B cell (primary cell): ENCODE results near the gene CHST4. TPM values are rescaled to one million over a fixed set of nuclear protein-coding genes. Genes with fewer than 3 reads are reported as not detected.

ENCODE experiments used
- ATAC-seq: fragments of 200-7000 bp; cut with Tn5 transposase; one replicate; pipeline ENCODE4 v1.10.0; 2021; ENCODE audit warnings: low read depth, mild to moderate bottlenecking, moderate number of reproducible peaks, moderate library complexity
- CTCF ChIA-PET: fragments of 350-600 bp; sonication (Branson Sonifier 250); formaldehyde crosslinking; loops from one replicate; lab custom pipeline; 2021; ENCODE audit warnings: antibody characterized with exemption, inconsistent platforms; lab: Charles Lee
- POLR2A ChIA-PET: fragments of 350-600 bp; sonication (Branson Sonifier 250); formaldehyde crosslinking; loops from one replicate; lab custom pipeline; 2021; ENCODE audit warnings: antibody characterized with exemption; lab: Charles Lee
- DNase-seq: peaks from one replicate; pipeline ENCODE4 v3.0.0; 2013
- H2AFZ ChIP-seq: 2 replicates; pipeline ENCODE4 v1.6.1; 2012; ENCODE audit warnings: mild to moderate bottlenecking, low read depth, low read length; ENCODE audit not compliant: insufficient read depth, poor library complexity, severe bottlenecking
- H3K27ac ChIP-seq, 2 donors: 1 replicate in 1 of 2; 2 replicates in 1 of 2; pipeline ENCODE4 v1.5.1; 2012 to 2013; ENCODE audit warnings: low read length in 2 of 2, mild to moderate bottlenecking in 2 of 2, moderate library complexity in 1 of 2
- H3K27me3 ChIP-seq, 4 experiments: fragments of 200-600 bp in 1 of 4; sonication (generic) in 1 of 4; replicated peaks in 1 of 4; 1 replicate in 2 of 4; 2 replicates in 2 of 4; pipeline versions ENCODE4 v1.6.1 to v1.7.0; 2013 to 2016; ENCODE audit warnings: low read length in 3 of 4, mild to moderate bottlenecking in 2 of 4, mixed read lengths in 1 of 4, moderate library complexity in 1 of 4; ENCODE audit not compliant: insufficient read depth in 4 of 4, control insufficient read depth in 3 of 4; ENCODE audit errors: control extremely low read depth in 1 of 4
- H3K36me3 ChIP-seq, 2 experiments: replicated peaks in 1 of 2; 1 replicate in 1 of 2; 2 replicates in 1 of 2; pipeline versions ENCODE4 v1.6.1 to v1.7.1; 2013; ENCODE audit warnings: low read length in 1 of 2; ENCODE audit not compliant: insufficient read depth in 2 of 2, control insufficient read depth in 1 of 2; ENCODE audit errors: control extremely low read depth in 1 of 2, extremely low read depth in 1 of 2
- H3K4me1 ChIP-seq, 2 donors: fragments of 200-600 bp in 1 of 2; sonication (generic) in 1 of 2; 1 replicate in 1 of 2; 2 replicates in 1 of 2; pipeline versions ENCODE4 v1.5.1 to v1.6.1; 2013 to 2017; ENCODE audit warnings: low read length in 2 of 2; ENCODE audit not compliant: control insufficient read depth in 2 of 2, insufficient read depth in 2 of 2
- H3K4me2 ChIP-seq: replicated peaks from 2 replicates; pipeline ENCODE3; 2012; ENCODE audit warnings: mild to moderate bottlenecking, low read depth, low read length; ENCODE audit not compliant: poor library complexity, severe bottlenecking
- H3K4me3 ChIP-seq, 5 experiments: fragments of 200-600 bp in 1 of 5; sonication (generic) in 1 of 5; 1 replicate in 3 of 5; 2 replicates in 2 of 5; pipeline versions ENCODE4 v1.5.1 to v1.7.0; 2011 to 2016; ENCODE audit warnings: low read length in 4 of 5, mild to moderate bottlenecking in 4 of 5, low read depth in 2 of 5, control low read depth in 1 of 5, moderate library complexity in 1 of 5; ENCODE audit not compliant: insufficient read depth in 1 of 5; ENCODE audit errors: control extremely low read depth in 1 of 5, extremely low read depth in 1 of 5
- H3K79me2 ChIP-seq: fragments of 200-600 bp; sonication (generic); one replicate; pipeline ENCODE4 v1.6.0; 2016; ENCODE audit warnings: low read length; ENCODE audit not compliant: control insufficient read depth, insufficient read depth
- H3K9ac ChIP-seq: fragments of 200-600 bp; sonication (generic); 2 replicates; pipeline ENCODE4 v1.6.1; 2017; ENCODE audit warnings: mild to moderate bottlenecking, low read length, moderate library complexity
- H3K9me3 ChIP-seq, 3 donors: one replicate each; pipeline versions ENCODE4 v1.6.1 to v1.7.1; 2013; ENCODE audit warnings: low read length in 2 of 3; ENCODE audit not compliant: control insufficient read depth in 2 of 3, insufficient read depth in 1 of 3; ENCODE audit errors: control extremely low read depth in 1 of 3
- H4K20me1 ChIP-seq: 2 replicates; pipeline ENCODE4 v1.6.0; 2012; ENCODE audit warnings: mild to moderate bottlenecking, low read length; ENCODE audit not compliant: insufficient read depth, control insufficient read depth, poor library complexity, severe bottlenecking
- H3K27ac Mint-ChIP-seq: one replicate; pipeline ENCODE4 v1.8.0; 2021; ENCODE audit warnings: mixed read lengths
- H3K27me3 Mint-ChIP-seq: one replicate; pipeline ENCODE4 v1.8.0; 2021; ENCODE audit warnings: mixed read lengths
- H3K4me1 Mint-ChIP-seq: one replicate; pipeline ENCODE4 v1.8.0; 2021; ENCODE audit warnings: mixed read lengths
- H3K4me3 Mint-ChIP-seq: one replicate; pipeline ENCODE4 v1.8.0; 2021; ENCODE audit warnings: mixed read lengths
- H3K9me3 Mint-ChIP-seq: one replicate; pipeline ENCODE4 v1.8.0; 2022; ENCODE audit warnings: mixed read lengths; ENCODE audit not compliant: insufficient read depth
- EZH2 ChIP-seq: IDR thresholded peaks from 2 replicates; pipeline ENCODE4 v1.6.1; 2012; ENCODE audit warnings: borderline replicate concordance, low read depth, mild to moderate bottlenecking, moderate library complexity, low read length; ENCODE audit not compliant: insufficient read depth, poor library complexity, severe bottlenecking
- WGBS: methylation state at CpG from one replicate; pipeline ENCODE4 v1.1.5; 2013; ENCODE audit warnings: missing lambda C conversion rate; ENCODE audit not compliant: insufficient coverage; 5-methylcytosine and 5-hydroxymethylcytosine counted together
- intact Hi-C: fragments of 100-400 bp; cut with micrococcal nuclease; formaldehyde crosslinking; loops from one replicate; pipeline ENCODE4 v1.10.0; 2022
- polyA plus RNA-seq: library from polyadenylated mRNA; depleted of rRNA; stranded (reverse); fragments of >200 nt; gene quantifications from 2 replicates; pipeline ENCODE4 v1.2.3, GENCODE V29; 2012
- total RNA-seq, 2 donors: library from RNA; stranded (reverse); fragments of 120-200 nt in 1 of 2; gene quantifications; 1 replicate in 1 of 2; 2 replicates in 1 of 2; pipeline versions ENCODE4 v1.2.3 to v1.2.4, GENCODE V29; 2013 to 2022
- TF ChIP-seq, protein P1 (sequence below): fragments of 200-600 bp; IDR thresholded peaks from one replicate; pipeline ENCODE4 v1.8.0; 2022; ENCODE audit warnings: antibody characterized with exemption, mild to moderate bottlenecking

The CHST4 gene
- total and polyA plus RNA-seq, 2 donors (not counting 1 experiment from before 2014, with no cell fraction given) = not detected

DNA sequence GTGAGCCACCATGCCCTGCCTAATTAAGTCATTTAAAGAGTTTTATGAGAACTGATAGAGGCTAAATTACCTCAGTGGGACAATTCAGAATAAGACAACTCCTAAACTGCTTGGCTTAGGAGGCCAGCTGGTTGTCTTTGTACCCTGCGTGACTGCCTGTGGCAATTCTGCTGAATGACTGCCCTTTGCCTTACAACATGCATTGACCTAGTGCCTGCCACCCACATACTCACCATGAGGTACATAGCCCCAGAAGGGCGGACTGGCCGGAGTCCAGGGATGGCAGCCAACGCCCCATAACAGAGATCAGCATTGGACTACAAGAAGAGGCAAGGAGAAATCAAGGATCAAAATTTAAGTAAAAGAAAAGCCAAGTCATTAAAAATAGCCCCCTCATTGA, 43.4 kb downstream of the CHST4 start:
- no peaks in the 10 kb centered on the region for H3K27me3 ChIP-seq
- CTCF ChIA-PET = interaction anchor here (0.9 to 7.6 kb wide), 2 partner anchors 40 to 67 kb away, joined by 3 to 243 read pairs; no protein-coding TSS in a partner anchor
- no peak overlapping the region for H3K4me3 Mint-ChIP-seq
- no peaks in the 10 kb centered on the region for H3K9me3 Mint-ChIP-seq
- DNase-seq (no peak), ATAC-seq (no peak)
- POLR2A ChIA-PET = no interaction called here
- H3K4me2 ChIP-seq = no peak overlapping the region
- H3K9me3 ChIP-seq = peaks cover 0 to 3% (median 0%) of the 10 kb centered on the region in 3 donors
- peaks cover 24% of the 10 kb centered on the region for H3K4me1 Mint-ChIP-seq
- peaks cover 19 to 20% of the 10 kb centered on the region in 2 donors for H3K4me1 ChIP-seq
- no peak for TF ChIP-seq EZH2
- TF ChIP-seq, protein P1, sequence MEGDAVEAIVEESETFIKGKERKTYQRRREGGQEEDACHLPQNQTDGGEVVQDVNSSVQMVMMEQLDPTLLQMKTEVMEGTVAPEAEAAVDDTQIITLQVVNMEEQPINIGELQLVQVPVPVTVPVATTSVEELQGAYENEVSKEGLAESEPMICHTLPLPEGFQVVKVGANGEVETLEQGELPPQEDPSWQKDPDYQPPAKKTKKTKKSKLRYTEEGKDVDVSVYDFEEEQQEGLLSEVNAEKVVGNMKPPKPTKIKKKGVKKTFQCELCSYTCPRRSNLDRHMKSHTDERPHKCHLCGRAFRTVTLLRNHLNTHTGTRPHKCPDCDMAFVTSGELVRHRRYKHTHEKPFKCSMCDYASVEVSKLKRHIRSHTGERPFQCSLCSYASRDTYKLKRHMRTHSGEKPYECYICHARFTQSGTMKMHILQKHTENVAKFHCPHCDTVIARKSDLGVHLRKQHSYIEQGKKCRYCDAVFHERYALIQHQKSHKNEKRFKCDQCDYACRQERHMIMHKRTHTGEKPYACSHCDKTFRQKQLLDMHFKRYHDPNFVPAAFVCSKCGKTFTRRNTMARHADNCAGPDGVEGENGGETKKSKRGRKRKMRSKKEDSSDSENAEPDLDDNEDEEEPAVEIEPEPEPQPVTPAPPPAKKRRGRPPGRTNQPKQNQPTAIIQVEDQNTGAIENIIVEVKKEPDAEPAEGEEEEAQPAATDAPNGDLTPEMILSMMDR = no peak
- intact Hi-C loops = loop anchor here (10.0 kb wide), 1 partner anchor 1095 kb away; no protein-coding TSS in a partner anchor
- no peak overlapping the region for H3K9ac ChIP-seq
- no peak overlapping the region for H3K4me3 ChIP-seq
- no peak overlapping the region for H3K27ac ChIP-seq
- no peak overlapping the region for H3K27ac Mint-ChIP-seq
- H2AFZ ChIP-seq = no peak overlapping the region
- no peaks in the 10 kb centered on the region for H3K27me3 Mint-ChIP-seq
- H3K36me3 ChIP-seq = no peaks in the 10 kb centered on the region
- H3K79me2 ChIP-seq = no peaks in the 10 kb centered on the region
- no peaks in the 10 kb centered on the region for H4K20me1 ChIP-seq
- 100% methylated on average over 4 of the region's 4 CpGs for WGBS

DNA sequence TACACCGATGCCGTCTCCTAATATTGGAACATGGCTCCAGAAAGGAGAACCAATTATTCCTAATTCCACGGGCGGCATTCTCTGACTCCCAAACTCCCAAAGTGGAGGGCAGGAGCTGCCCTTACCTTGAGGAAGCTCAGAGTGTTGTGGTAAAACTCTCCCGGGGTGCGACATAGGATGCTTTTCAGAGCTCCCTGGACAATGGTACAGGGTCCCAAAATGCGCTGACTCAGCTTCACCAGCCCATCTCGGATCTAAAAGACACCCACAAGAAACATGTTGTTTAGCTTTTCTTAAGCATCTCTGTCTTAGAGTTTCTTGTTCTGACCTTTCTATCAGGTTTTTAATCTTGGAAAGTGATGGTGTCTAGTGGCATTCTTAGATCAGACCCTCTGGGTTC, 43.9 kb downstream of the CHST4 start:
- Mint-ChIP-seq H3K27ac (no peak overlapping the region), H3K9me3 (no peaks in the 10 kb centered on the region), H3K4me1 (peaks cover 23% of the 10 kb centered on the region), H3K4me3 (no peak overlapping the region), H3K27me3 (no peaks in the 10 kb centered on the region)
- H3K4me1 ChIP-seq = peaks cover 19 to 24% of the 10 kb centered on the region in 2 donors
- intact Hi-C loops = no loop called here
- no peaks in the 10 kb centered on the region for H3K36me3 ChIP-seq
- no peak overlapping the region for H3K4me3 ChIP-seq
- peaks cover 0 to 3% (median 0%) of the 10 kb centered on the region in 3 donors for H3K9me3 ChIP-seq
- DNase-seq (no peak), ATAC-seq (no peak)
- H3K79me2 ChIP-seq = no peaks in the 10 kb centered on the region
- WGBS = 100% methylated on average over 6 of the region's 8 CpGs
- no peak overlapping the region for H2AFZ ChIP-seq
- H3K9ac ChIP-seq = no peak overlapping the region
- no peak for TF ChIP-seq EZH2
- TF ChIP-seq, protein P1 = no peak
- H3K27ac ChIP-seq = no peak overlapping the region
- ChIA-PET POLR2A (no interaction called here), CTCF (interaction anchor here (0.9 to 7.6 kb wide), 2 partner anchors 39 to 68 kb away, joined by 3 to 243 read pairs; no protein-coding TSS in a partner anchor)
- no peaks in the 10 kb centered on the region for H3K27me3 ChIP-seq
- H4K20me1 ChIP-seq = no peaks in the 10 kb centered on the region
- H3K4me2 ChIP-seq = no peak overlapping the region
